ENCODE results near the gene FRS2. TPM values are rescaled to one million over a fixed set of nuclear protein-coding genes. Genes with fewer than 3 reads are reported as not detected.

Gene FRS2
- total RNA-seq, 1 experiment from 2014 or later = 35.0 TPM

DNA sequence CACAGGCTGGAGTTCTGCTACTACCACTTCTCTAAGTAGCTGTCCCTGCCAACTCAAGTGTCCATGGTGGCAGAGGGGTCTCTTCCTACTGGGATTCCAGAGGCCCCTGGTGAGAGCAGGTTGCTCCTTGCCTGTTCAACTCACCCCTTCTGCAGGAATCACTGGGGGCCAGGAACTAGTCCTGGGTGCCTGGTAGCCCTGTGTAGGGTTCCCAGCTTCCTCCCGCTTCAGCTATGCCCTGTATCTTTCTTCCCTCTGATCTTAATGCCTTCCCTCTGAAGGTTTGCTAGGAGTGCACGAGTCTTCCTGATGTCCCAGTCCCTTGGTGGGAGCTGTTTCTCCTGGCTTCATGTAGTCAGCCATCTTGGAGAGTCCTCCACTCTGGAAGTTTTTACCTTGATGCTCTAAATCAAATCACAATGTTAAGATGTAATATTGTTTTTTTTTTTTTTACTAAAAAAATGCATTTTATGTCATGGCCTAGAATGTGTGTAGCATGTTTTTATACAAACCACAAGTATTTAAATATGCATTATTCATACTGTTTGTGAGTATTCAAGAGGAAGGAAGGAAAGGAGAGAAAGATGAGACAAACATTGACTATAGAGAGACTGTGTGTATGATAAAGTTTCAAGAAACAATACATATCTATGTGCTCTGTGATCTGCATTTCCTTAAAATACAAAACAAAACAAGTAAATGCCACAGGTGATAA is 54.7 kb downstream of the FRS2 start:
- H2AFZ ChIP-seq (ENCODE audit: low read length) = no peak overlapping the region
- no peaks in the 10 kb centered on the region for H3F3A ChIP-seq (ENCODE audit: low read length, unreplicated experiment)
- no peaks in the 10 kb centered on the region for H3K36me3 ChIP-seq (ENCODE audit: low read depth, low read length)
- intact Hi-C loops (cut with micrococcal nuclease) = loop anchor here (2.0 kb wide), 1 partner anchor 22 kb away; no protein-coding TSS in a partner anchor
- ATAC-seq = peak; percentile 69
- no peak overlapping the region for H3K27ac ChIP-seq (ENCODE audit: low read length)
- H3K79me2 ChIP-seq (ENCODE audit: low read length) = peaks cover 90% of the 10 kb centered on the region
- H3K9me2 ChIP-seq (replicated peaks; ENCODE audit: low read length) = no peaks in the 10 kb centered on the region
- no peak for TF ChIP-seq EZH2 (IDR thresholded peaks at IDR 0.05; ENCODE audit: low read length, unreplicated experiment)
- TF ChIP-seq, protein P1, sequence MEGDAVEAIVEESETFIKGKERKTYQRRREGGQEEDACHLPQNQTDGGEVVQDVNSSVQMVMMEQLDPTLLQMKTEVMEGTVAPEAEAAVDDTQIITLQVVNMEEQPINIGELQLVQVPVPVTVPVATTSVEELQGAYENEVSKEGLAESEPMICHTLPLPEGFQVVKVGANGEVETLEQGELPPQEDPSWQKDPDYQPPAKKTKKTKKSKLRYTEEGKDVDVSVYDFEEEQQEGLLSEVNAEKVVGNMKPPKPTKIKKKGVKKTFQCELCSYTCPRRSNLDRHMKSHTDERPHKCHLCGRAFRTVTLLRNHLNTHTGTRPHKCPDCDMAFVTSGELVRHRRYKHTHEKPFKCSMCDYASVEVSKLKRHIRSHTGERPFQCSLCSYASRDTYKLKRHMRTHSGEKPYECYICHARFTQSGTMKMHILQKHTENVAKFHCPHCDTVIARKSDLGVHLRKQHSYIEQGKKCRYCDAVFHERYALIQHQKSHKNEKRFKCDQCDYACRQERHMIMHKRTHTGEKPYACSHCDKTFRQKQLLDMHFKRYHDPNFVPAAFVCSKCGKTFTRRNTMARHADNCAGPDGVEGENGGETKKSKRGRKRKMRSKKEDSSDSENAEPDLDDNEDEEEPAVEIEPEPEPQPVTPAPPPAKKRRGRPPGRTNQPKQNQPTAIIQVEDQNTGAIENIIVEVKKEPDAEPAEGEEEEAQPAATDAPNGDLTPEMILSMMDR (conservative IDR thresholded peaks at IDR 0.05; ENCODE audit: low read depth, low read length) = no peak
- no peak for TF ChIP-seq EZH2phosphoT487 (IDR thresholded peaks at IDR 0.05; ENCODE audit: borderline replicate concordance, low read length)
- no peak overlapping the region for H3K9ac ChIP-seq (ENCODE audit: low read length)
- ChIA-PET POLR2A (ENCODE audit: unreplicated experiment) (no interaction called here), CTCF (no interaction called here)
- peak; percentile 16 for DNase-seq
- H3K4me1 ChIP-seq (ENCODE audit: insufficient read depth, low read length) = peaks cover 28% of the 10 kb centered on the region
- no TSS peak for BruUV-seq (replicated peaks)
- peaks cover 8% of the 10 kb centered on the region for H4K20me1 ChIP-seq (ENCODE audit: low read length)
- H3K9me3 ChIP-seq (ENCODE audit: low read length) = no peaks in the 10 kb centered on the region
- no peak overlapping the region for H3K4me3 ChIP-seq (ENCODE audit: low read length)
- H3K27me3 ChIP-seq (ENCODE audit: low read length) = no peaks in the 10 kb centered on the region
- H3K4me2 ChIP-seq (ENCODE audit: low read length) = no peak overlapping the region

- no peak overlapping the region for H2AFZ ChIP-seq (ENCODE audit: low read length)
- H3K9me2 ChIP-seq (replicated peaks; ENCODE audit: low read length) = no peaks in the 10 kb centered on the region
- no peaks in the 10 kb centered on the region for H3K27me3 ChIP-seq (ENCODE audit: low read length)
- H4K20me1 ChIP-seq (ENCODE audit: low read length) = peaks cover 5% of the 10 kb centered on the region; the same call in 1 of the 2 replicates
- DNase-seq (peak; percentile 89), ATAC-seq (peak; percentile 79)
- TF ChIP-seq EZH2phosphoT487 (IDR thresholded peaks at IDR 0.05; ENCODE audit: borderline replicate concordance, low read length) = no peak
- TF ChIP-seq, protein P1 (conservative IDR thresholded peaks at IDR 0.05; ENCODE audit: low read depth, low read length) = no peak
- POLR2A ChIA-PET (ENCODE audit: unreplicated experiment) = interaction anchor here (0.7 kb wide), 1 partner anchor 11 kb away, joined by 6 read pairs; no protein-coding TSS in a partner anchor
- no peaks in the 10 kb centered on the region for H3K9me3 ChIP-seq (ENCODE audit: low read length)
- no peak overlapping the region for H3K4me3 ChIP-seq (ENCODE audit: low read length)
- H3K4me2 ChIP-seq (ENCODE audit: low read length) = peak overlapping the region; percentile 50
- BruUV-seq (replicated peaks) = no TSS peak
- intact Hi-C loops (cut with micrococcal nuclease) = no loop called here
- CTCF ChIA-PET = no interaction called here
- H3K27ac ChIP-seq (ENCODE audit: low read length) = peak overlapping the region; percentile 39
- H3F3A ChIP-seq (ENCODE audit: low read length, unreplicated experiment) = no peaks in the 10 kb centered on the region
- peaks cover 69% of the 10 kb centered on the region for H3K79me2 ChIP-seq (ENCODE audit: low read length)
- H3K9ac ChIP-seq (ENCODE audit: low read length) = no peak overlapping the region
- H3K4me1 ChIP-seq (ENCODE audit: insufficient read depth, low read length) = peaks cover 28% of the 10 kb centered on the region
- H3K36me3 ChIP-seq (ENCODE audit: low read depth, low read length) = no peaks in the 10 kb centered on the region
These were observed 57.5 kb downstream of the FRS2 start for GRCh38 chr12:69527506-69528272.

Measured in PC-3 (cell line).